ENCODE measurements around the gene ADGRD1.

DNA sequence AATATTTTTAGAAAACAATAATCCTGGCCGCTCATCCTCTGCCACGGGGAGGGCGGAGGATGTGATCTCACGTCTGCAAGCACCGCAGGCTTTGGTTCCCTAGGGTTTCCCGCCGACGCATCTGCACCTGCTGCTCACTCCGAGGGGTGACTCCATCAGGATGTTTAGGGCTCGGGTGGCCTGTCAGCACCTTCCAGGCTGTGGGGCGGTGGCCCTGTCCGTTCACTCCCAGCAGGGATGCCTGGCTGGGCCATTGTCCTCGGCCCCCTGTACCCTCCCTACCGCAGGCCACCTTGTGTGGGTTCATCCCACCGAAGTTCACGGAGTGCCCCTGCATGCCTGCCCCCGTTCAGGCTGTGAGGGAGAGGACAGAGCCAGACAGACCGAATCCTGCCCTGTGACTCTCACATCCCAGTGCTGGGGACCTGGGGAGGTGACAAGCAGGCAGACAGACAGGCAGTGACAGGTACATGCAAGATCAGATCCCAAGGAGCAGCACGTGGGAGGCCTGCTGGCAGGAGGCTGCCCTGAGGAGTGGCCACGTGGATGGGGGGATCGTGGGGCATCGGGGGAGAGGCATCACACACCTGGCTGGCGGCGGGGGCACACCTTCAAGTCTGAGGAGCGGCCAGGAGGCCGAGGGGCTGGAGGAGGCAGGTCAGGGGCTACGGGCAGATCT, 112.6 kb downstream of the ADGRD1 start:
- TF ChIP-seq, protein P1, sequence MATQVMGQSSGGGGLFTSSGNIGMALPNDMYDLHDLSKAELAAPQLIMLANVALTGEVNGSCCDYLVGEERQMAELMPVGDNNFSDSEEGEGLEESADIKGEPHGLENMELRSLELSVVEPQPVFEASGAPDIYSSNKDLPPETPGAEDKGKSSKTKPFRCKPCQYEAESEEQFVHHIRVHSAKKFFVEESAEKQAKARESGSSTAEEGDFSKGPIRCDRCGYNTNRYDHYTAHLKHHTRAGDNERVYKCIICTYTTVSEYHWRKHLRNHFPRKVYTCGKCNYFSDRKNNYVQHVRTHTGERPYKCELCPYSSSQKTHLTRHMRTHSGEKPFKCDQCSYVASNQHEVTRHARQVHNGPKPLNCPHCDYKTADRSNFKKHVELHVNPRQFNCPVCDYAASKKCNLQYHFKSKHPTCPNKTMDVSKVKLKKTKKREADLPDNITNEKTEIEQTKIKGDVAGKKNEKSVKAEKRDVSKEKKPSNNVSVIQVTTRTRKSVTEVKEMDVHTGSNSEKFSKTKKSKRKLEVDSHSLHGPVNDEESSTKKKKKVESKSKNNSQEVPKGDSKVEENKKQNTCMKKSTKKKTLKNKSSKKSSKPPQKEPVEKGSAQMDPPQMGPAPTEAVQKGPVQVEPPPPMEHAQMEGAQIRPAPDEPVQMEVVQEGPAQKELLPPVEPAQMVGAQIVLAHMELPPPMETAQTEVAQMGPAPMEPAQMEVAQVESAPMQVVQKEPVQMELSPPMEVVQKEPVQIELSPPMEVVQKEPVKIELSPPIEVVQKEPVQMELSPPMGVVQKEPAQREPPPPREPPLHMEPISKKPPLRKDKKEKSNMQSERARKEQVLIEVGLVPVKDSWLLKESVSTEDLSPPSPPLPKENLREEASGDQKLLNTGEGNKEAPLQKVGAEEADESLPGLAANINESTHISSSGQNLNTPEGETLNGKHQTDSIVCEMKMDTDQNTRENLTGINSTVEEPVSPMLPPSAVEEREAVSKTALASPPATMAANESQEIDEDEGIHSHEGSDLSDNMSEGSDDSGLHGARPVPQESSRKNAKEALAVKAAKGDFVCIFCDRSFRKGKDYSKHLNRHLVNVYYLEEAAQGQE (IDR thresholded peaks at IDR 0.05; ENCODE audit: low read depth) = no peak
- TF ChIP-seq TAF1 (IDR thresholded peaks at IDR 0.05; ENCODE audit: low read depth) (no peak), YY1 (IDR thresholded peaks at IDR 0.05; ENCODE audit: low read depth) (no peak), FOXM1 (IDR thresholded peaks at IDR 0.05; ENCODE audit: borderline replicate concordance, low read depth) (no peak), ZBTB7A (IDR thresholded peaks at IDR 0.05; ENCODE audit: low read depth) (no peak), RAD21 (IDR thresholded peaks at IDR 0.05; ENCODE audit: low read depth) (no peak), CEBPB (IDR thresholded peaks at IDR 0.05) (no peak)
